HG02571 (cell line): ENCODE measurements around the gene HHIPL2.
"Not testable (repeated sequence)": the region's sequence is repeated elsewhere in the genome, so short reads cannot be mapped to it uniquely, and the experiment has no call there.

Source experiments
- ATAC-seq: cut with Tn5 transposase; IDR thresholded peaks from one replicate; pipeline ENCODE4 v1.9.1; 2021; ENCODE audit warnings: mild to moderate bottlenecking, moderate library complexity; ENCODE audit not compliant: unreplicated experiment

HHIPL2 gene

GRCh38 chr1:222543817-222544216 lies 4.1 kb downstream of the HHIPL2 start:
- no peak for ATAC-seq

GRCh38 chr1:222540598-222540995 lies 7.3 kb downstream of the HHIPL2 start:
- ATAC-seq = no peak

GRCh38 chr1:222539951-222540597 lies 7.8 kb downstream of the HHIPL2 start:
- ATAC-seq = no peak

GRCh38 chr1:222535455-222535854 lies 12.4 kb downstream of the HHIPL2 start:
- no peak for ATAC-seq

GRCh38 chr1:222530852-222531251 lies 17.1 kb downstream of the HHIPL2 start:
- ATAC-seq = no peak

GRCh38 chr1:222529916-222530315 lies 18.0 kb downstream of the HHIPL2 start:
- no peak for ATAC-seq

- no peak for ATAC-seq
Measured at GRCh38 chr1:222529181-222529580, 18.7 kb downstream of the HHIPL2 start.

GRCh38 chr1:222525951-222526350 lies 22.0 kb downstream of the HHIPL2 start:
- no peak for ATAC-seq

- ATAC-seq = no peak
Measured at GRCh38 chr1:222523852-222524251, 24.1 kb downstream of the HHIPL2 start.

GRCh38 chr1:222522105-222522915 lies 25.6 kb downstream of the HHIPL2 start:
- ATAC-seq = no peak

- no peak for ATAC-seq
Measured at GRCh38 chr1:222521299-222522104, 26.4 kb downstream of the HHIPL2 start.

GRCh38 chr1:222489496-222489895 lies 58.4 kb downstream of the HHIPL2 start:
- ATAC-seq = not testable (repeated sequence)

- not testable (repeated sequence) for ATAC-seq
Measured at GRCh38 chr1:222487774-222488173, 60.1 kb downstream of the HHIPL2 start.

GRCh38 chr1:222484005-222484404 lies 63.9 kb downstream of the HHIPL2 start:
- not testable (repeated sequence) for ATAC-seq

GRCh38 chr1:222479567-222479966 lies 68.3 kb downstream of the HHIPL2 start:
- ATAC-seq = not testable (repeated sequence)

- not testable (repeated sequence) for ATAC-seq
Measured at GRCh38 chr1:222476436-222476835, 71.5 kb downstream of the HHIPL2 start.

GRCh38 chr1:222473717-222474116 lies 74.2 kb downstream of the HHIPL2 start:
- not testable (repeated sequence) for ATAC-seq

- not testable (repeated sequence) for ATAC-seq
Measured at GRCh38 chr1:222472776-222473540, 74.9 kb downstream of the HHIPL2 start.
